Gastroesophageal sphincter (tissue), 4 donors: ENCODE results near the gene SLC38A9. TPM values are rescaled to one million over a fixed set of nuclear protein-coding genes. Genes with fewer than 3 reads are reported as not detected.
"Not testable (repeated sequence)": the region's sequence is repeated elsewhere in the genome, so short reads cannot be mapped to it uniquely, and the experiment has no call there.

Experiments used
- ATAC-seq: fragments of 150-250 bp; one replicate; pipeline ENCODE4 v1.9.1; 2016; ENCODE audit warnings: mild to moderate bottlenecking, moderate library complexity
- H3K27ac ChIP-seq, 4 donors: fragments of 200-600 bp; sonication (generic) in 3 of 4; 1 replicate in 3 of 4; 2 replicates in 1 of 4; pipeline ENCODE4 v1.5.1; 2016 to 2019
- H3K27me3 ChIP-seq: fragments of 200-600 bp; sonication (generic); one replicate; pipeline ENCODE4 v1.5.1; 2019
- H3K36me3 ChIP-seq, 2 donors: fragments of 200-600 bp; sonication (generic); one replicate each; pipeline ENCODE4 v1.5.1; 2019; ENCODE audit warnings: control low read depth in 1 of 2
- H3K4me1 ChIP-seq, 3 donors: fragments of 200-600 bp; sonication (generic); 1 replicate in 2 of 3; 2 replicates in 1 of 3; pipeline ENCODE4 v1.5.1; 2016 to 2019; ENCODE audit warnings: control low read depth in 2 of 3
- H3K4me3 ChIP-seq, 2 donors: fragments of 200-600 bp; sonication (generic); one replicate each; pipeline ENCODE4 v1.5.1; 2019; ENCODE audit warnings: mild to moderate bottlenecking in 1 of 2, moderate library complexity in 1 of 2
- H3K9me3 ChIP-seq, 3 donors: fragments of 200-600 bp; sonication (generic); one replicate each; pipeline ENCODE4 v1.5.1; 2017 to 2019; ENCODE audit warnings: control low read depth in 2 of 3
- CTCF ChIP-seq, 4 experiments: fragments of 200-600 bp in 2 of 4; fragments of 450-650 bp in 2 of 4; sonication (generic) in 1 of 4; IDR thresholded peaks; one replicate each; pipeline ENCODE4 v1.5.1; 2017 to 2019; ENCODE audit warnings: antibody characterized with exemption in 4 of 4, mild to moderate bottlenecking in 2 of 4, moderate library complexity in 2 of 4
- EP300 ChIP-seq: sonication (generic); formaldehyde crosslinking; IDR thresholded peaks from one replicate; pipeline ENCODE4 v1.6.1; 2017; ENCODE audit warnings: antibody characterized with exemption, mild to moderate bottlenecking
- POLR2A ChIP-seq, 2 donors: fragments of 450-650 bp; IDR thresholded peaks; one replicate each; pipeline ENCODE4 v1.6.1; 2017; ENCODE audit warnings: antibody characterized with exemption in 2 of 2, mild to moderate bottlenecking in 2 of 2, moderate library complexity in 1 of 2
- POLR2AphosphoS5 ChIP-seq: sonication (generic); formaldehyde crosslinking; IDR thresholded peaks from one replicate; pipeline ENCODE4 v1.6.1; 2017; ENCODE audit warnings: antibody characterized with exemption
- WGBS, 2 donors: methylation state at CpG; one replicate each; pipeline ENCODE4 v1.1.5; 2018; ENCODE audit warnings: low coverage in 1 of 2; 5-methylcytosine and 5-hydroxymethylcytosine counted together
- total RNA-seq, 4 donors: library from RNA; depleted of rRNA; stranded (reverse); fragments of >200 nt; gene quantifications; one replicate each; pipeline ENCODE4 v1.1.0, GENCODE V29; 2016

SLC38A9 gene
- total RNA-seq, 4 donors from 2014 or later, result 10.1 to 13.2 (median 11.4) TPM

- WGBS, 2 donors, result 91 to 100% methylated on average over 1 of the region's 1 CpG
- Histone ChIP-seq H3K4me1 (no peaks in the 10 kb centered on the region), H3K27ac (no peak overlapping the region), H3K4me3 (no peak overlapping the region), H3K27me3 (no peaks in the 10 kb centered on the region), H3K9me3 (no peaks in the 10 kb centered on the region), H3K36me3 (no peaks in the 10 kb centered on the region)
- TF ChIP-seq CTCF (IDR thresholded peaks at IDR 0.05), result no peak
- TF ChIP-seq POLR2A (IDR thresholded peaks at IDR 0.05), result no peak
- no peak for TF ChIP-seq POLR2AphosphoS5
- no peak for TF ChIP-seq EP300
- no peak for ATAC-seq
These were observed 22.5 kb upstream of the SLC38A9 start for GRCh38 chr5:55734658-55735057.

GRCh38 chr5:55732585-55732984 is 20.5 kb upstream of the SLC38A9 start:
- no peak for ATAC-seq
- no peaks in the 10 kb centered on the region for H3K4me1 ChIP-seq
- no peak for TF ChIP-seq EP300
- TF ChIP-seq CTCF (IDR thresholded peaks at IDR 0.05), result no peak
- TF ChIP-seq POLR2A (IDR thresholded peaks at IDR 0.05), result no peak
- no peak for TF ChIP-seq POLR2AphosphoS5
- no peaks in the 10 kb centered on the region for H3K27me3 ChIP-seq
- no peaks in the 10 kb centered on the region for H3K9me3 ChIP-seq
- no peak overlapping the region for H3K27ac ChIP-seq
- H3K36me3 ChIP-seq, result no peaks in the 10 kb centered on the region
- H3K4me3 ChIP-seq, result no peak overlapping the region

- Histone ChIP-seq H3K27me3 (no peaks in the 10 kb centered on the region), H3K36me3 (no peaks in the 10 kb centered on the region)
- no peak for ATAC-seq
These were observed 19.7 kb upstream of the SLC38A9 start for GRCh38 chr5:55731848-55732247.

GRCh38 chr5:55724281-55724680 is 12.2 kb upstream of the SLC38A9 start:
- H3K27ac ChIP-seq, result no peak overlapping the region
- no peaks in the 10 kb centered on the region for H3K36me3 ChIP-seq
- whole genome bisulfite sequencing, 2 donors, result 69 to 73% methylated on average over 3 to 4 of the region's 4 CpGs
- H3K9me3 ChIP-seq, result no peaks in the 10 kb centered on the region
- no peak overlapping the region for H3K4me3 ChIP-seq
- H3K4me1 ChIP-seq, result no peaks in the 10 kb centered on the region
- no peaks in the 10 kb centered on the region for H3K27me3 ChIP-seq
- no peak for ATAC-seq
- TF ChIP-seq CTCF (IDR thresholded peaks at IDR 0.05) (no peak), POLR2A (IDR thresholded peaks at IDR 0.05) (no peak), POLR2AphosphoS5 (no peak), EP300 (no peak)

More at GRCh38 chr5:55731848-55732247, 19.7 kb upstream of the SLC38A9 start:
- H3K4me3 ChIP-seq, result no peak overlapping the region
- TF ChIP-seq POLR2A (IDR thresholded peaks at IDR 0.05) (no peak), CTCF (IDR thresholded peaks at IDR 0.05) (no peak), EP300 (no peak), POLR2AphosphoS5 (no peak)
- H3K9me3 ChIP-seq, result no peaks in the 10 kb centered on the region
- no peak overlapping the region for H3K27ac ChIP-seq
- H3K4me1 ChIP-seq, result no peaks in the 10 kb centered on the region
- 75 to 76% methylated on average over 3 of the region's 3 CpGs for WGBS, 2 donors

DNA sequence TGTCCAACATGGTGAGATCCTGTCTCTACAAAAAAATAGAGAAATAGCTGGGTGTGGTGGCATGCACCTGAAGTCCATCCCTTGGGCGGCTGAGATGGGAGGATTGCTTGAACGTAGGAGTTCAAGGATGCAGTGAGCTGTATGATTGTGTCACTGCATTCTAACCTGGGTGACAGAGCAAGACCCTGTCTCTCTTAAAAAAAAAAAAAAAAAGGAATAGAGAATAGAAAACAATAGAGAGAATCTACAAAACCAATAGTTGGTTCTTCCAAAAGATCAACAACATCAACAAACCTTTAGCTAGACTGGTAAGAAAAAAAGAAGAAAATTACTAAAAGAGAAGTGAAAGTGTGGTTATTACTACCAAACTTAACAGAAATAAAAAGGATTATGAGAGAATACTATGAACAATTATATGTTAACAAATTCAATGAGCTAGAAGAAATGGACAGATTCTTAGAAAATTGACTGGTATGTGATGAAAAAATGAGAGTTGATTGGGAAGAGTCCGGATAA is 8.1 kb upstream of the SLC38A9 start:
- H3K9me3 ChIP-seq, result no peaks in the 10 kb centered on the region
- 94 to 96% methylated on average over 2 to 3 of the region's 3 CpGs for WGBS, 2 donors
- TF ChIP-seq POLR2A (IDR thresholded peaks at IDR 0.05) (no peak), CTCF (IDR thresholded peaks at IDR 0.05) (no peak), POLR2AphosphoS5 (no peak), EP300 (no peak)
- no peaks in the 10 kb centered on the region for H3K27me3 ChIP-seq
- no peak overlapping the region for H3K4me3 ChIP-seq
- H3K36me3 ChIP-seq, result no peaks in the 10 kb centered on the region
- H3K27ac ChIP-seq, result no peak overlapping the region
- H3K4me1 ChIP-seq, result no peaks in the 10 kb centered on the region
- no peak for ATAC-seq

- not testable (repeated sequence) for H3K4me1 ChIP-seq, H3K36me3 ChIP-seq, ATAC-seq, H3K27me3 ChIP-seq, H3K9me3 ChIP-seq, H3K27ac ChIP-seq, H3K4me3 ChIP-seq
- WGBS, 2 donors, result 100% methylated on average over 1 of the region's 2 CpGs
These were observed 6.9 kb upstream of the SLC38A9 start for GRCh38 chr5:55719026-55719425.
